Activated CD8-positive, alpha-beta memory T cell treated with anti-CD3 and anti-CD28 coated beads for 24 hours (primary cell): ENCODE measurements around the gene PTPRJ.
A peak's percentile ranks its signal among the peaks of the same experiment; 100 is the strongest.
"Not testable (repeated sequence)": the region's sequence is repeated elsewhere in the genome, so short reads cannot be mapped to it uniquely, and the experiment has no call there.

ENCODE experiments used
- DNase-seq: peaks from one replicate; pipeline ENCODE4 v3.0.0-alpha.2; 2020

The PTPRJ gene

GRCh38 chr11:47980088-47980906 is at the start of gene PTPRJ:
Gene PTPRJ (plus strand): TSS chr11:47980559. CDS start chr11:47980913, 354 bp downstream.
- peak; percentile 84 for DNase-seq

- no peak for DNase-seq
Observed at GRCh38 chr11:47932544-47932943, 47.8 kb upstream of the PTPRJ start.

GRCh38 chr11:47933797-47934196 is 46.6 kb upstream of the PTPRJ start:
- DNase-seq: not testable (repeated sequence)

GRCh38 chr11:47938791-47939560 is 41.4 kb upstream of the PTPRJ start:
- DNase-seq: no peak

GRCh38 chr11:47940904-47941649 is 39.3 kb upstream of the PTPRJ start:
- no peak for DNase-seq

- no peak for DNase-seq
Observed at GRCh38 chr11:47941907-47942558, 38.3 kb upstream of the PTPRJ start.

GRCh38 chr11:47943721-47944586 is 36.4 kb upstream of the PTPRJ start:
- DNase-seq: no peak

GRCh38 chr11:47944632-47945031 is 35.7 kb upstream of the PTPRJ start:
- DNase-seq: no peak

- no peak for DNase-seq
Observed at GRCh38 chr11:47946682-47947559, 33.4 kb upstream of the PTPRJ start.

GRCh38 chr11:47948137-47948536 is 32.2 kb upstream of the PTPRJ start:
- DNase-seq: no peak

GRCh38 chr11:47949001-47949675 is 31.2 kb upstream of the PTPRJ start:
- not testable (repeated sequence) for DNase-seq

GRCh38 chr11:47950396-47950795 is 30.0 kb upstream of the PTPRJ start:
- DNase-seq: peak; percentile 79

GRCh38 chr11:47951504-47951903 is 28.9 kb upstream of the PTPRJ start:
- DNase-seq: not testable (repeated sequence)

- no peak for DNase-seq
Observed at GRCh38 chr11:47955061-47955755, 25.2 kb upstream of the PTPRJ start.

GRCh38 chr11:47960015-47960414 is 20.3 kb upstream of the PTPRJ start:
- no peak for DNase-seq

- no peak for DNase-seq
Observed at GRCh38 chr11:47961383-47961782, 19.0 kb upstream of the PTPRJ start.

- DNase-seq: no peak
Observed at GRCh38 chr11:47964546-47964945, 15.8 kb upstream of the PTPRJ start.

- DNase-seq: no peak
Observed at GRCh38 chr11:47967577-47968525, 12.5 kb upstream of the PTPRJ start.
